B cell (primary cell): Measurements from ENCODE around the gene ZNF267.

Source experiments
- EZH2 ChIP-seq: IDR thresholded peaks from 2 replicates; pipeline ENCODE4 v1.6.1; 2012; ENCODE audit warnings: borderline replicate concordance, low read depth, mild to moderate bottlenecking, moderate library complexity, low read length; ENCODE audit not compliant: insufficient read depth, poor library complexity, severe bottlenecking
- TF ChIP-seq, protein P1 (sequence below): fragments of 200-600 bp; IDR thresholded peaks from one replicate; pipeline ENCODE4 v1.8.0; 2022; ENCODE audit warnings: antibody characterized with exemption, mild to moderate bottlenecking

- TF ChIP-seq, protein P1, sequence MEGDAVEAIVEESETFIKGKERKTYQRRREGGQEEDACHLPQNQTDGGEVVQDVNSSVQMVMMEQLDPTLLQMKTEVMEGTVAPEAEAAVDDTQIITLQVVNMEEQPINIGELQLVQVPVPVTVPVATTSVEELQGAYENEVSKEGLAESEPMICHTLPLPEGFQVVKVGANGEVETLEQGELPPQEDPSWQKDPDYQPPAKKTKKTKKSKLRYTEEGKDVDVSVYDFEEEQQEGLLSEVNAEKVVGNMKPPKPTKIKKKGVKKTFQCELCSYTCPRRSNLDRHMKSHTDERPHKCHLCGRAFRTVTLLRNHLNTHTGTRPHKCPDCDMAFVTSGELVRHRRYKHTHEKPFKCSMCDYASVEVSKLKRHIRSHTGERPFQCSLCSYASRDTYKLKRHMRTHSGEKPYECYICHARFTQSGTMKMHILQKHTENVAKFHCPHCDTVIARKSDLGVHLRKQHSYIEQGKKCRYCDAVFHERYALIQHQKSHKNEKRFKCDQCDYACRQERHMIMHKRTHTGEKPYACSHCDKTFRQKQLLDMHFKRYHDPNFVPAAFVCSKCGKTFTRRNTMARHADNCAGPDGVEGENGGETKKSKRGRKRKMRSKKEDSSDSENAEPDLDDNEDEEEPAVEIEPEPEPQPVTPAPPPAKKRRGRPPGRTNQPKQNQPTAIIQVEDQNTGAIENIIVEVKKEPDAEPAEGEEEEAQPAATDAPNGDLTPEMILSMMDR, result no peak
- no peak for TF ChIP-seq EZH2
These were observed 20.3 kb upstream of the ZNF267 start for GRCh38 chr16:31853291-31853690.
